Retinal pigment epithelial cell (primary cell): ENCODE results near the gene LSM3.
A peak's percentile ranks its signal among the peaks of the same experiment; 100 is the strongest.

Experiments used
- DNase-seq: peaks from one replicate; pipeline ENCODE4 v3.0.0-alpha.2; 2010; ENCODE audit warnings: low read depth
- H3K4me3 ChIP-seq: 2 replicates; pipeline ENCODE4 v1.5.1; 2011; ENCODE audit warnings: mild to moderate bottlenecking, low read length, control low read depth, moderate library complexity
- CTCF ChIP-seq: conservative IDR thresholded peaks from 2 replicates; pipeline ENCODE4 v1.5.1; 2011; ENCODE audit warnings: low read depth, low read length, control low read depth, inconsistent platforms

LSM3 gene

GRCh38 chr3:14200841-14201240 is 22.2 kb downstream of the LSM3 start:
- no peak for TF ChIP-seq CTCF
- no peak for DNase-seq
- no peak overlapping the region for H3K4me3 ChIP-seq

DNA sequence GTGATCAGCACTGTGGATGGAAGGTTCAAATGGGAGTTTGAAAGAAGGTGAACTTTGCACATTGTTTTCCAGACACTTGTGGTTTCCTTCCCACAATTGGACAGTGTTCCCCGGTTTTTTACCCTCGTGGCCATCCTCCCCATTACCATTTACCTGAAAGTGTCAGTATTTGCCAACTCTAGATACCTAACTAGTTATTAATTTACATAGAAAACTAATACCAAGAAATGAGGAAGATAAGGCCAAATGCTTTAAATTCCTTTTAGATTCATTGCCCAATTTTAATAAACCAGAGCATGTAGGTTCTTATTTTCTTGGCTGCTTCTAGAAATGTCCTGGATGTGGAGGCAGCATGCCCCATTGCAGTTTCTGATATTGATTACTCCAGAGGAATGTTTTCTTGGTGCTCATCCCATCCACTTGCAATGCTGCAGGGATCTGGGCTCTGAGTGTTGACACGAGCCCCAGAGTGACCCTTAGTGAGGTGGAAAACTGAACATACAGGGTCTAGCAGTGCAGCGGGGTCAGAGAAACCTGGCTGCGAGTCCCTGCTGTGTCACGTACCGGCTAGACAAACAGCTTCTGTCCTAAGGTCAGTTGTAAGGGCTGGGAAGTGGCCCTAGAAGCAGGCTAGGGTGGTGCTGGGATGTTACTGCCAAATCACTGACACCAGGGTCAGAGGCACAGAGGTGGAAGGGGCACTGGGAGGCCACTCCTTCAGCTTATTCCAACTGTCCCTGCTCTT is 23.5 kb downstream of the LSM3 start:
- TF ChIP-seq CTCF, result no peak
- H3K4me3 ChIP-seq, result no peak overlapping the region
- no peak for DNase-seq

- no peak for DNase-seq
- no peak overlapping the region for H3K4me3 ChIP-seq
- TF ChIP-seq CTCF, result no peak
Observed at GRCh38 chr3:14202874-14203520, 24.4 kb downstream of the LSM3 start.

GRCh38 chr3:14203521-14204079 is 25.0 kb downstream of the LSM3 start:
- DNase-seq, result peak; percentile 46
- TF ChIP-seq CTCF, result peak; percentile 90
- H3K4me3 ChIP-seq, result no peak overlapping the region

GRCh38 chr3:14204515-14205284 is 26.1 kb downstream of the LSM3 start:
- H3K4me3 ChIP-seq, result no peak overlapping the region
- no peak for DNase-seq
- no peak for TF ChIP-seq CTCF

DNA sequence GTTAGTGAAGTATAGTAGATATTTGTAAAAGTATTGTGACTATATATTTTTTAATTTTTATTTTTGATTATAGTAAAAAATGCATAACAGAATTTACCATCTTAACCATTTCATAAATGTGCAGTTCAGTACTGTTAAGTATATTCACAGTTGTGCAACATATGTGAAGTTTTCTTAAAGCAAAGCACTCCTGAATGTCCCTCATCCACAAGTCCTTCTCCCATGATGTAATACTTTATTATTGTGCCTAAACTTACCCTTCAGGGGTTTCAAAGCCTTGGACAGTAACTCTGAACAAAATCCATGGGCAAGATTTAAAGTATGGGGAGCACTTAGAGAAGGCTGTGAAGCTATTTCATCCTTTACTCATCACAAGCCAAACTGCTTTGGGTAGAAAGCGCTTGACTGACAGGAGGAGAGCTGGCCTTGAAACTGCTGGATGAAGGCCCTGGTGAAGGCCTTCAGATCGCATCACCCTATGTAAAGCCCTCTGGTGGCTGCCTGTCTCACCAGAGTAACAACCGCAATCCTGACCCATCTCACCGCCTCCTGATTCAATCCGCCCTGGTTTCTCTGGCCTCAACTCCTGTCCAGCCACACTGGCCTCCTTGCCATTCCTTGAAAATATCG is 28.0 kb downstream of the LSM3 start:
- no peak for DNase-seq
- no peak for TF ChIP-seq CTCF
- H3K4me3 ChIP-seq, result no peak overlapping the region
